Memory B cell (primary cell): ENCODE measurements around the gene GOLGA2.
A peak's percentile ranks its signal among the peaks of the same experiment; 100 is the strongest.

ENCODE experiments used
- ATAC-seq: fragments of 150-1000 bp; cut with Tn5 transposase; 2 replicates; pipeline ENCODE4 v1.10.0; 2021; ENCODE audit warnings: low read depth, mild to moderate bottlenecking, moderate library complexity
- DNase-seq, 2 donors: peaks; one replicate each; pipeline ENCODE4 v3.0.0; 2022; ENCODE audit warnings: low spot score in 2 of 2
- H3K27ac Mint-ChIP-seq: one replicate; pipeline ENCODE4 v1.8.0; 2022; ENCODE audit warnings: mild to moderate bottlenecking, moderate library complexity, mixed read lengths
- H3K27me3 Mint-ChIP-seq: one replicate; pipeline ENCODE4 v1.8.0; 2022; ENCODE audit warnings: mixed read lengths
- H3K36me3 Mint-ChIP-seq: one replicate; pipeline ENCODE4 v1.8.0; 2022; ENCODE audit warnings: mild to moderate bottlenecking, mixed read lengths
- H3K4me1 Mint-ChIP-seq: one replicate; pipeline ENCODE4 v1.8.0; 2022; ENCODE audit warnings: mixed read lengths
- H3K4me3 Mint-ChIP-seq: one replicate; pipeline ENCODE4 v1.8.0; 2022; ENCODE audit warnings: mild to moderate bottlenecking, moderate library complexity, mixed read lengths
- H3K9me3 Mint-ChIP-seq: one replicate; pipeline ENCODE4 v1.8.0; 2022; ENCODE audit warnings: mixed read lengths

The GOLGA2 gene

DNA sequence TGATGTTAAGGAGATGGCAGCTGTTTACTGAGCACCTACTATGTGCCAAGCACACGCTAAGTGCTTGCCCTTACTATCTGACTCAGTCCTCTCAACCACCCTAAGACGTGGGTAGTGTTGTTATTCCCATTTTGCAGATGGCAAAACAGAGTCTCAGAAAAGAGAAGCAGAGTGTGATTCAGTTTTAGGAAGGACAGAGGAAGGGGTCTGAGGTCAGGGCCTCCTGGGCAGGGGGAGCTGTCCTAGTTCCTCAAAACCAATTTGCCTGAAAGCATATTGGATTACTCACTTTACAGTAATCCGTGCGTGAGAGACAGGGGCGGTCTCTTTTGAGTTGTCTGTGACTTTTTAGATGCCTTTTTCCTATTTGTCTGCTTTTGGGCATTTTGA lies 49.4 kb downstream of the GOLGA2 start:
- no peaks in the 10 kb centered on the region for H3K4me1 Mint-ChIP-seq
- peaks cover 3% of the 10 kb centered on the region for H3K27me3 Mint-ChIP-seq
- H3K36me3 Mint-ChIP-seq: no peaks in the 10 kb centered on the region
- H3K9me3 Mint-ChIP-seq: no peaks in the 10 kb centered on the region
- no peak overlapping the region for H3K27ac Mint-ChIP-seq
- ATAC-seq (no peak), DNase-seq (no peak)
- no peak overlapping the region for H3K4me3 Mint-ChIP-seq

DNA sequence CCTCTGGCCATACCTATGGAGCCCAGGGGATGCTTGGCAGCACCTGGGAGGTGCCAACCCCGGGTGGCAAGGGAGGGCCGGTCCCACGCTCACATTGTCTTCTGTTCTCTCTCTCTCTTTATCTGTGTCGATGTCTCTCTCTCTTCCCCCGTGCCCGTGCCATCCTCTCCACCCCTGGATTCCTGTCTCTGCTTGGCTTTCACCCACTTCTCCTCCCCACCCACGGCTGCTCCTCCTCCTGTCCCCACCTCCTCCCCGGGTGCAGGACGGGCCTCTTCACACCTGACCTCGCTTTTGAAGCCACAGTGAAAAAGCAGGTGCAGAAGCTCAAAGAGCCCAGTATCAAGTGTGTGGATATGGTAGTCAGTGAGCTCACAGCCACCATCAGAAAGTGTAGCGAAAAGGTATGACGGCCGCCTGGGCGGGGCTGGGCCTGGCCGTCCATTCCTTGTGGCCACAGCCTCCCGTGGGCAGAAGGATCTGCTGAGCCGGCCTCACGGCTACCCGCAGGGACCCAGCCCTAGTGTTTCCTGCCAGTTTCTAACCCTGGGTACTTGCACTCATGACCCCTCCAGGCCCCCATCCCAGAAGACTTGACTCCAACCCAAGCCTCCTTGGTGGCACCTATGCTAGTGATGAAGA lies 49.9 kb downstream of the GOLGA2 start:
- H3K27me3 Mint-ChIP-seq: peaks cover 3% of the 10 kb centered on the region
- H3K4me1 Mint-ChIP-seq: no peaks in the 10 kb centered on the region
- ATAC-seq (no peak), DNase-seq (no peak)
- H3K36me3 Mint-ChIP-seq: no peaks in the 10 kb centered on the region
- H3K27ac Mint-ChIP-seq: no peak overlapping the region
- H3K9me3 Mint-ChIP-seq: no peaks in the 10 kb centered on the region
- no peak overlapping the region for H3K4me3 Mint-ChIP-seq

DNA sequence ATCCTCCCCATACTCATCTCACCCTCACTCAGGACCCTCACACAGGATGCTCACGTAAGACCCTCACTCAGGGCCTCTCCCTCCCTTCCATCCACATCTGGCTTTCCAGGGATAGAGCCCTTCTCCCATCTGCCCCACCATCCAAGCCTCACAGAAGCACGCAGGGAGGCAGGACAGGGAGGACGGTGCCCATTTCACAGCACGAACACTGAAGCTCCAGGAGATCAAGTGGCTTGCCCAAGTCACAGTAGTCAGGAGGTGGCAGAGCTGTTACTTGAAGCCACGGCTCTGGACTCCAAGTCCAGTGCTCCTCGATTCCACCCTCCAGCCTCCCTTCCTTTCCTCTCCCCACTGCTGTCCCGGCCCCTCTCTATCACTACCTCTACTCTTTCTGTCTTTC lies 50.9 kb downstream of the GOLGA2 start:
- Mint-ChIP-seq H3K9me3 (no peaks in the 10 kb centered on the region), H3K27me3 (peaks cover 3% of the 10 kb centered on the region), H3K4me1 (no peaks in the 10 kb centered on the region), H3K36me3 (no peaks in the 10 kb centered on the region), H3K4me3 (no peak overlapping the region), H3K27ac (no peak overlapping the region)
- no peak for DNase-seq
- ATAC-seq: no peak

DNA sequence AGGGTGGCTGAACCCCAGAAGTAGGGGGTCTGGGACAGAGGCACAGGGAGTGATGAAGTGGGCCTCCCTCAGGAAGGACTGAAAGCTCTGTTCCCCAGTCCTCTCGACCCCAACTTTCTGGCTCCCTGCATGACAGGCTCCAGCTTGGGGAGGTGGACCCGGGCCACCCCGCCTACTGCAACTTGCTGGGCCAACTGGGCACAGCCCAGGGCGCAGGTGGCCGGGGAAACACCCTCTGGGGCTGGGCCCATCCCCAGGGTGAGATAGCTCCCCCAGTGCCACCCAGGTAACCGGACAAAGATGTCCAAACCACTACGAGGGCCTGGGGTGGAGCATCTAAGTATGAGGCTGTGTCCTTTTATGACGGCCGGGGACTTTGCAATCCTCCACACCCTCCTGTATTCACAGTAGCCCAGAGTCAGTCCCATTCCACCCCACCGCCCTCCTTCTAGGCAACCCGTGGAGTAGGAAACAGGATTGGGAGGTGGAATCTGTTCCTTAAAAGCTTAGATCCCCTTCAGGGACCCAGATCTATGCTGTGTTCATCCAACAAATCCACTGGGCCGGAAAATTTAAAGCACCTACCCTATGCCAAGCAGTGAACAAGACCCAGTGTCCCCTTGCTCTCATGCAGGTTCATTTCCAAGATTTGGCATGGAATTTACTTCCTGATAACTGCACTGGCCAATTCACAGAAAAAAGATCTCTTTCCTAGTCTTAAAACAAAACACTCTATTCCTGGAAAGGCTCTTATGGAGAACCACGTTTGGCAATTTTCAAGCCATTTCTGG lies 52.7 kb downstream of the GOLGA2 start:
- DNase-seq (no peak), ATAC-seq (no peak)
- Mint-ChIP-seq H3K36me3 (no peaks in the 10 kb centered on the region), H3K27ac (no peak overlapping the region), H3K4me3 (no peak overlapping the region), H3K27me3 (peaks cover 3% of the 10 kb centered on the region), H3K9me3 (no peaks in the 10 kb centered on the region), H3K4me1 (peaks cover 8% of the 10 kb centered on the region)

DNA sequence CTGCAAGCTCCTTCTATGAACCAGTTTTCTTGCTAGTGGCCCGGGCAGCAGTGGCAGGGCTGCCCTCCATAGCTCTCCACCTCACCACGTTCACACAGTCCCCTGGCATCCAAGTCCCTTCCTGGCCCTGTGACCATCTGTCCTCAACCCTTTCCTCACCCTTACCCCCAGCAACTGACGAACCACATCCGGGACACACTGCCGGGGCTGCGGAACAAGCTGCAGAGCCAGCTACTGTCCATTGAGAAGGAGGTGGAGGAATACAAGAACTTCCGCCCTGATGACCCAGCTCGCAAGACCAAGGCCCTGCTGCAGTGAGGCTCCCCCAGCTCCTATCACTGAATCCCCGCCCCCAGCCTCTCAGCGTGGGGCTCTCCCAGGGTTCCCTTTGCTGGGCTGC lies 53.8 kb downstream of the GOLGA2 start:
- Mint-ChIP-seq H3K27me3 (peaks cover 3% of the 10 kb centered on the region), H3K4me3 (no peak overlapping the region)

DNA sequence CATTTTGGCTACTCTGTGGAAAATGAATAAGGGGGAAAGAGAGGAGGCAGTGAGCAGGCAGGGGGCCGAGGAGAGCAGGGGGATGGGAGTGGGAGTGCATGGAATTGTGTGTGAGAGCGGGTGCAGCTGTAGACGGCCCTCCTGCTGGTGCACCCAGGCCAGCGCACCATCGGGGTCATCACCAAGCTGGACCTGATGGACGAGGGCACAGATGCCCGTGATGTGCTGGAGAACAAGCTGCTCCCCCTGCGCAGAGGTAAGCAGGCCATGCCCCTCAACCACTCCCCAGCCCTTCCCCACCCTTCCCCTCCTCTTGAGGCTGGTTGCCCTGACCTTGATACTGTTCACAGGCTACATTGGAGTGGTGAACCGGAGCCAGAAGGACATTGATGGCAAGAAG lies 56.0 kb downstream of the GOLGA2 start:
- DNase-seq: no peak
- H3K9me3 Mint-ChIP-seq: no peaks in the 10 kb centered on the region
- H3K36me3 Mint-ChIP-seq: no peaks in the 10 kb centered on the region
- peaks cover 8% of the 10 kb centered on the region for H3K4me1 Mint-ChIP-seq
- H3K27ac Mint-ChIP-seq: no peak overlapping the region
- H3K27me3 Mint-ChIP-seq: peaks cover 3% of the 10 kb centered on the region
- ATAC-seq: no peak
- H3K4me3 Mint-ChIP-seq: no peak overlapping the region

More for the DNA sequence above, 53.8 kb downstream of the GOLGA2 start:
- no peaks in the 10 kb centered on the region for H3K9me3 Mint-ChIP-seq
- no peaks in the 10 kb centered on the region for H3K36me3 Mint-ChIP-seq
- H3K4me1 Mint-ChIP-seq: peaks cover 8% of the 10 kb centered on the region
- no peak for ATAC-seq
- no peak overlapping the region for H3K27ac Mint-ChIP-seq
- no peak for DNase-seq

DNA sequence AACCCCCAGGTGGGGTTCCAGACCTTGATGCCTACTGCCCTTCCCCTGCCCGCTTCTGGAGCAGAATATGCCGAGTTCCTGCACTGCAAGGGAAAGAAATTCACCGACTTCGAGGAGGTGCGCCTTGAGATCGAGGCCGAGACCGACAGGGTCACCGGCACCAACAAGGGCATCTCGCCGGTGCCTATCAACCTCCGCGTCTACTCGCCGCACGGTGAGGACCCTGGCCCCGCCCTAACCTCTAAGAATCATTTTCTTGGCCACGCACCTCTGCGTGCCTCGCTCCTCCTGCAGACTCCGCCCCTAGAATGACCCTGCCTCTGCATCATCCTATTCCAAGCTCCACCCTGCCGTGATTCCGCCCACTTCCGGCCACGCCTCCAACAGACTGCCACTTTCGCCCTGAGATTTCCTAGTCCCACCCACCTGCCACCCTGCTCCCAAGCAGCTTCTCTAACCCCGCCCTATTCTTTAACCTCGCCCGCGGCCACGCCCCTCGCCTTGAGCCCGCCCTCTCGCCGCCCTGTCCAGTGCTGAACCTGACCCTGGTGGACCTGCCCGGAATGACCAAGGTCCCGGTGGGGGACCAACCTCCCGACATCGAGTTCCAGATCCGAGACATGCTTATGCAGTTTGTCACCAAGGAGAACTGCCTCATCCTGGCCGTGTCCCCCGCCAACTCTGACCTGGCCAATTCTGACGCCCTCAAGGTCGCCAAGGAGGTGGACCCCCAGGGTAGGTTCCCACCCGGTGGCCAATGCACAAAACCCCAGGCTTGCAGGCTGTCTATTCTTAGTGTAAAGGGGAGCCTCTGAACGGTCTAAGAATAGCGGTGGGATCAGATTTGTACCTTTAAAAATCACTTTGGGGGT lies 57.1 kb downstream of the GOLGA2 start:
- Mint-ChIP-seq H3K4me1 (peaks cover 8% of the 10 kb centered on the region), H3K27me3 (peaks cover 7% of the 10 kb centered on the region), H3K36me3 (no peaks in the 10 kb centered on the region), H3K4me3 (peak overlapping the region; percentile 80), H3K9me3 (no peaks in the 10 kb centered on the region), H3K27ac (no peak overlapping the region)
- peak; percentile 97 for ATAC-seq
- DNase-seq: peak; percentile 85 to 89

DNA sequence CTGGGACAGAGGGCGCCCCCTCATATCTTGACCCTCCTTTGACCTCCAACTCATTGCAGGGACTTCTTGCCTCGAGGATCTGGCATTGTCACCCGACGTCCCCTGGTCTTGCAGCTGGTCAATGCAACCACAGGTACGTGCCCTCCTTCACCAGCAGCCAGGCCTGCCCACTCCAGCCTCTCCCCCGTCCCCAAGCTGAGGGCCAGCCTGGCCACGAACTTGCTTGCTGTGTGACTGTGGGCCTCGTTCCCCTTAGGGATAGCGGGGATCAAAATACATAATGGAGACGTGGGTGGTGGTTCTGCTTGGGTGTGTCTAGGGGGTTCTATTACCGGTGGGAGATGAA lies 57.7 kb downstream of the GOLGA2 start:
- DNase-seq (no peak), ATAC-seq (no peak)
- peaks cover 9% of the 10 kb centered on the region for H3K27me3 Mint-ChIP-seq
- peaks cover 8% of the 10 kb centered on the region for H3K4me1 Mint-ChIP-seq
- H3K36me3 Mint-ChIP-seq: no peaks in the 10 kb centered on the region
- H3K27ac Mint-ChIP-seq: no peak overlapping the region
- H3K9me3 Mint-ChIP-seq: no peaks in the 10 kb centered on the region
- peak overlapping the region; percentile 80 for H3K4me3 Mint-ChIP-seq

DNA sequence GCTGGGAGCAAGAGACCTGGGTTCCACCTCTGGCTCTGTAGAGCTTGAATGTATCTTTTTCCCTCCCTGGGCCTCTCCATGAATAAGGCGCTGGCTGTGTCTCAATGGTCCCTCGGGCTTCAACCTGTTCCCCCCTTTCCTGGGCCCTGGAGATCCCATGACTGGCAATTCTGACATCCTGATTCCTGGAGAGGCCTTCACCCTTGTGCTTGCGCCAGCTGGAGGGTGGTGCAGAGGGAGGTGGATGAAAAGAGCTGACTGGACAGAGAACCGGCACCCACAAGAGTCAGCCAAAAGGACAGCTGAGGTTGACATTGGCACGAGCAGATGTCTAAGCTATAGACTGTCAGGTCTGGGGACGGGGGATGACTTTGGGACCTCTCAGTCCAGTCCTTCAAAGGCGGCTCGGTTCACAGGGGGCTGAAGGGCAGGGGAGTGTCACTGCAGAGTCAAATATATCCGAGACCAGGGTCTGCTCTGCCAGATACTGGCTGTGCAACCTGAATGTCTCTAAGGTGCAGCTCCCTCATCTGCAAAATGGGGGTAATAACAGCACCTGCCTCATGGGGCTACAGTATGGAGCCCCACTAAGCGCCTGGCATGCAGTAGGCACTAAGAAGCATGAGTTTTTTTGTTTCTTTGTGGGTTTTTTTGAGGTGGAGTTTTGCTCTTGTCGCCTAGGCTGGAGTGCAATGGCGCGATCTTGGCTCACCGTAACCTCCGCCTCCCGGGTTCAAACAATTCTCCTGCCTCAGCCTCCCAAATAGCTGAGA lies 58.8 kb downstream of the GOLGA2 start:
- DNase-seq (no peak), ATAC-seq (no peak)
- Mint-ChIP-seq H3K9me3 (no peaks in the 10 kb centered on the region), H3K36me3 (no peaks in the 10 kb centered on the region), H3K4me3 (no peak overlapping the region), H3K4me1 (peaks cover 8% of the 10 kb centered on the region), H3K27ac (no peak overlapping the region), H3K27me3 (peaks cover 14% of the 10 kb centered on the region)

DNA sequence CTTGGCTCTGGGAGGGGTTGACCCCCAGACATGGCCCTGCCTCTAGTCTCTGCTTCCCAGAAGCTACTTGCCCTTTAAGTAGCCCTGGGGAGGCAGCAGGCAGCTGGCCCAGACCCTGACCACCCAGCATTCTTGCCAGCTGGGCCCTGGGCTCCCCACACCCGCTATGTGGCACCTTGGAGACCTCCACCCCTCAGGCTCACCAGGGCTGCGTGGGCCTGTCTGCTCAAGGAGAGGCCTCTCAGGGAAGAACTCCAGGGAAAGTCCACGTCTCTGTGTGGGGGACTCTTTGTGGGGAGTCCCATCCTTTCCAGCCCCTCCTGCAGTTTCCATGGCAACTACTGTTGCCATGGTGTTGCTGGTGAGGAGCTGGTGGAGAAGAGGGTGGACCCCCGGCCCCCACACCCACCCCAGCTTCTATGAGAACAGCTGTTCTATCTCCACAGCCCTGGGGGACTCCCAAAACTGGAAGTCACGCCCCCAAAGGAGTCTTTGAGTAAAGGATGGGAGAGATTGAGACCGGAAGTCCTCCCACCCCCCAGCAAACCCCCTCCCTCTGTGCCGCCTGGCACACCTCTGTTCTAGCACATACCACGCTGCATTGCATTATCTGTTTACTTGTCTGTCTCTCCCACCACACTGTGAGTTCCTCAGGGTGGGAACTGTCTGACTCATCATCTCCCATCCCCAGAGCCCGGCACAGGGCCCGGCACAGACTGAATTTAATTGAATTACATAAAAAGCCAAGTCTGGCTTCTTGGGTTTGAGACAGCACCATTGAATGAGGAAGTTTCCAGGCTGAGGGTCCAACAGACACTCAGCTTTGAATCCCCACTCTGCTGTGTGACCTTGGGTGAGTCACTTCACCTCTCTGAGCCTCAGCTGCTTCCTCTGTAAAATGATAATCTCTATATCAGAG lies 60.1 kb downstream of the GOLGA2 start:
- Mint-ChIP-seq H3K4me1 (peaks cover 8% of the 10 kb centered on the region), H3K27ac (no peak overlapping the region), H3K4me3 (no peak overlapping the region), H3K9me3 (no peaks in the 10 kb centered on the region), H3K36me3 (no peaks in the 10 kb centered on the region), H3K27me3 (peaks cover 14% of the 10 kb centered on the region)
- no peak for ATAC-seq
- DNase-seq: no peak

DNA sequence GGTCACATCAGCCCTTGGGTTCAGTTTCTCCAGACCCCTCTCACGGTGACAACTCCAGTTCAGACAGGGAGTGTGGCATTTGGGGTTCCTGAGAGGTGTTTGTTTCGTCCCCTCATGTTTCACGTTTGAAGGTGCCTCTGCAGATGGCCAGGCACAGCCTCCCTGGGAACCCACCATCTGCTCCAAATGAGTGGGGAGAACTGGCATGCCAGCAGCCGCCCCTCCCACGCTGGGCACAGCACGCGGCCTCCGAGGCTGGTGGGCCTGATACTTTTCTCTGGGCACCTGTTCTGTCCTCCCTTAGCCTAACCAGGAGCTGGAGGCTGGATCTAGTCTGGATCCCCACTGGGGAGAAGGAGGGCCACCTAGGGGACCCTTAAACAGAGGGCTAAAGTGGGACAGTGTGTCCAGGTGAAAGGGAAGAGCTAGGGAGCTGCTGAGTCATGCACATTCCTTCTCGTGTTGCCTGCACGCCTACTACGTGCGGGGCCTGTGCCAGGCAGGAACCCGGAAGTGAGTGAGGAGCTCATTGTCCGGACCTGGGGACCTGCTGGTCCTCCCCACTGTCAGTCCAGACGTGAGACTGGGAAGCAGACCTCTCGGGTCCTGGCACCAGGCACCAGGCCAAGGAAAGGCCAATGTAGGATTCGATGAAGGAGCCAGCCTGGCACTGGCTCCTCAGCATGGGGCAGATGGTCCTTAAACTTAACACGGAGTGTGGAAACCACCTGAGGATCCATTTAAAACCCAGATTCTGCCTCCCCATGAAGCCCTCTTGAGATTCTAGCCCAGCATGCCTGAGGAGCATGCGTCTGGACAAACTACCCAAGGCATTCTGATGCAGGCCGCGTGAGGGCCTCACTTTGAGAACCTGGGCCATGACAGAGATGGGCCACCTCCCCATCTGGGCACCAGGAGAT lies 61.0 kb downstream of the GOLGA2 start:
- H3K9me3 Mint-ChIP-seq: no peaks in the 10 kb centered on the region
- no peak overlapping the region for H3K4me3 Mint-ChIP-seq
- H3K36me3 Mint-ChIP-seq: no peaks in the 10 kb centered on the region
- H3K4me1 Mint-ChIP-seq: peaks cover 8% of the 10 kb centered on the region
- DNase-seq (no peak), ATAC-seq (no peak)
- no peak overlapping the region for H3K27ac Mint-ChIP-seq
- peaks cover 16% of the 10 kb centered on the region for H3K27me3 Mint-ChIP-seq

DNA sequence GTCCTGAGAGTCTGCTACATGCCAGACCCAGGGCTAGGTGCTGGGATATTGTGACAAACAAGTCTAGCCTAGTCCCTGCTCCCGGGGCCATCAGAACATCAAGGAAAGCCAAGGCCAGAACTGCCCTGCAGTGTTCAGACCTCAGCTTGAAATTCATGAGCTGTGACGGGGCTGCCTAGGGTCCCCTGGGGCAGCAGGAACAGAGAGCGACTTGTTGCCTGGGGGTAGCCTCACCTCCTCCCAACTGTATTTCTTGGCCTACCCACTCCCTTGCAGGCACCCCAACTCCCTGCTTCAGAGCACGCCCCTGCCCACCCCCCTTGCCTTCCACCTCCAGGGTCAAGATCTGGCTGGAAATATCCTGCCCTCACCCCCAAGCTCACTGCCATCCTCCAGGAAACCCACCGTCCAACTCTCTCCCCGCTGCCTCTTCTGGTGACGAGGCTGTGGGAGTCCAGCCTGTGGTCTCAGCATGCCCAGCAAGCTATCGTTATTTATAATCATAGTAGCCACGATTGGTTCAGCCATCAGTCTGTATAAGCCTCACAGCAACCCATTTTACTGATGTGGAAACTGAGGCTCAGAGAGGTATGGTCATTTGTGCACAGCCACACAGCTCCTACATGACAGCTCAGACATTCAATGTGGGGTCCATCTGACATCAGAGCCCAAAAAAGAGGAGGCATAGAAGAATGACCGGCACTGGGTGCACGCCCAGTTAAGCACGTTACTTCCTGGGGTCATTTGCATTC lies 61.9 kb downstream of the GOLGA2 start:
- peaks cover 8% of the 10 kb centered on the region for H3K4me1 Mint-ChIP-seq
- H3K9me3 Mint-ChIP-seq: no peaks in the 10 kb centered on the region
- H3K36me3 Mint-ChIP-seq: no peaks in the 10 kb centered on the region
- H3K27me3 Mint-ChIP-seq: peaks cover 16% of the 10 kb centered on the region
- no peak for ATAC-seq
- no peak overlapping the region for H3K4me3 Mint-ChIP-seq
- no peak for DNase-seq
- no peak overlapping the region for H3K27ac Mint-ChIP-seq
